Inflammatory macrophage treated with lipopolysaccharide for 1 hour (primary cell): ENCODE results near the gene PLD3.
A peak's percentile ranks its signal among the peaks of the same experiment; 100 is the strongest.

Experiments
- DNase-seq, 2 donors: peaks; one replicate each; pipeline ENCODE4 v3.0.0-alpha.2; 2020 to 2022

The PLD3 gene

DNA sequence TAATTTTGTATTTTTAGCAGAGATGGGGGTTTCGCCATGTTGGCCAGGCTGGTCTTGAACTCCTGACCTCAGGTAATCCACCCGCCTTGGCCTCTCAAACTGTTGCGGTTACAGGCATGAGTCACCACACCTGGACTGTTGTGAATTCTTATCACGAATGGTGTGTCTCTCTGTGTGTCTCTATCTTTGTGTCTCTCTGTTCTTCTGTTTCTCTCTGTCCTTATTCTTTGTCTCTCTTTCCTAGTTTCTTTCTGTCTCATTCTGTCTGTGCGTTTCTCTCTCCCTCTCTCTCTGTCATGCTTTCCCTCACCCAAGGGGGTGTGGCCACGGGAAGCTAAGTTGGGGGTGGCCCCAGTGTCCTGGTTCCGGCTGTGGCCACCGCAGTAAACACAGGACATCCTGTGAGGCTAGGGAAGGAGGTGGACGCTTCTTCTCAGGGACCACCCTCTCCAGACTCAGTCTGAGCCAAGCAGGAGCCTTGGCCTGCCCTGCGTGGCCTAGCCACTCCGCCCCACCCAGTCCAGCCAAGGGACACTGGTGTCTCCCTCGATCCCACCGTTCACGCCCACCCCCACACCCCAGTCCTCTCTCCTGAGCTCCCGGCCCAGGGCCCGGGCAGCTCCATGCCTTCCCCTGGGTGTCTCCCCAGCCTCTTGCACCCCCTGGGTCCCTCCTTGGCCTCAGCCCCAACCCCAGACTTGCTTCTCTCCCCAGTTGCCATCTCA, 68.6 kb downstream of the PLD3 start:
- DNase-seq, result peak in 1 of 2 donors; percentile 31

DNA sequence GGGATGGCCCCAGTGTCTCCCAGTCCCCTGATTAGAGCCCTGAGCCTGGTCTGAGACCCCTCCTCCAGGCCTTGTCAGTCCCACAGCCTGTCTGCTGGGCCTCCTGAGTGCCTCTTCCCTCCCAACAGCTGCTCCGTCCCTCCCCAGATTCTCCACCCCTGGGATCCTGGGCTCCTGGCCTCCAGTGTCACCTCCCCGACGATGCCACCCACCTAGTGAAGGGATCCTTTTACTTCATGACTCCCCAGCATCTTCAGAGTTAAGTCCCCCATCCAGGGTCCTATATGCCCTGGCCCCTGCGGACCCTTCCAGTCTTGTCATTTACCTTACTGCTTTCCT, 69.1 kb downstream of the PLD3 start:
- no peak for DNase-seq

DNA sequence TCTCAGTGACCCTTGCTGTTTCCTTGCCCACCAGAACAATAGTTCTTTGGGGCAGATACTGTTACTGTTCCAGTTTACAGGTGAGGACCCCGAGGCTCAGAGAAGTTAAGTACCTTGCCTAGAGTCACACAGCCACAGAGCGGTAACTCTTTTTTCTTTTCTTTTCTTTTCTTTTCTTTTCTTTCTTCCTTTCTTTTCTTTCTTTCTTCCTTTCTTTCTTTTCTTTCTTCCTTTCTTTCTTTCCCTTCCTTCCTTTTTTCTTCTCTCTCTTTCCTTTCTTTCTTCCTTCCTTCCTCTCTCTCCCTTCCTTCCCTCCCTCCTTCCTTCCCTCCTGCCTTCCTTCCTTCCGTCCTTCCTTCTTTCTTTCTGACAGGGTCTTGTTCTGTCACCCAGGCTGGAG, 69.5 kb downstream of the PLD3 start:
- no peak for DNase-seq

DNA sequence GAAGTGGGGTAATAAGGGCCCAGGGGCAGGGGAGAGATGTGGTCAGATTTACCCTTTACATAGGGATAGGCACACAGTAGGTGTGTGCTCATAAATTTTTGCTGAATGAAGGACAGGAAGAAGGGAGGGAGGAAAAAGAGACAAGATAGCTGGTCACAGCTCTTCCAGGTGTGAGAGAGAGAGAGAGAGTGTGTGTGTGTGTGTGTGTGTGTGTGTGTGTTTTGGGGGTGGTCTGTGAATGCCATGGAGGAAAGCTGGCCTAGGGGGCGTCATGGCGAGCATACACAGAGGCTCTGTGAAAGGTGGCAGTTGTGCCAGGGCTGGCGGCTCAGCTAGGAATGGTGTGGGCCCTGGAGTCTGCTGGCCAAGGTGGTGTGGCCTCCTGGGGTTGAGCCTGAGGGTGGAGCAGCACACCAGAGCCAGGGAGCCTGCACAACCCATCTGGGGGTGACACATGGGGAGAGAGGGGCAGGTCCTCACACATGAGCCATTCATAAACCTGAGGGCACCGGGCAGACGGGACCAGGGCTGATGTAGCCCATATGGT, 70.6 kb downstream of the PLD3 start:
- no peak for DNase-seq

DNA sequence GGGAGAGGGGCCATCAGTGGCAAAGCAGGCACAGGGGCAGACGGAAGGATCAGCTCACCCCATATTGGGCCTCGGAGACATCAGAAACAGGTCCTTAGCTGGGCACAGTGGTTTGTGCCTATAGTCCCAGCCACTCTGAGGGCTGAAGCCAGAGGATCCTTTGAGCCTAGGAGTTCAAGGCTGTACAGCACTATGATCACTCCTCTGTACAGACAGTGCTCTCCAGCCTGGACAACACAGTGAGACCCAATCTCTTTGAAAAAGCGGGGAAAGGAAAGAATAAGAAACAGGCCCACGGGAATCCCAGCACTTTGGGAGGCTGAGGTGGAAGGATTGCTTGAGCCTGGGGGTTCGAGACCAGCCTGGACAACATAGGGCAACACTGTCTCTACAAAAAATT, 71.3 kb downstream of the PLD3 start:
- DNase-seq, result no peak

DNA sequence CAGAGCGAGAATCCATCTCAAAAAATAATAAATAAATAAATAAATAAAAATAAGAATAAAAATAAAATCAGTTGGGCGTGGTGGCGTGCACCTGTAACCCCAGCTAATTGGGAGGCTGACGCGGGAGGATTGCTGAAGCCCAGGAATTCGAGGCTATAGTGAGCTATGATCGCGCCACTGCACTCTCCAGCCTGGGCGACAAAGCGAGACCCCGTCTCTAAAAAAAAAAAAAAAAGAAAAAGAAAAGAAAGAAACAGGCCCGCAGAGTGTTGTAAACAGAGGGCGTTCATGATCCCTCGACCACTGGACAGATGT, 71.9 kb downstream of the PLD3 start:
- DNase-seq, result no peak

DNA sequence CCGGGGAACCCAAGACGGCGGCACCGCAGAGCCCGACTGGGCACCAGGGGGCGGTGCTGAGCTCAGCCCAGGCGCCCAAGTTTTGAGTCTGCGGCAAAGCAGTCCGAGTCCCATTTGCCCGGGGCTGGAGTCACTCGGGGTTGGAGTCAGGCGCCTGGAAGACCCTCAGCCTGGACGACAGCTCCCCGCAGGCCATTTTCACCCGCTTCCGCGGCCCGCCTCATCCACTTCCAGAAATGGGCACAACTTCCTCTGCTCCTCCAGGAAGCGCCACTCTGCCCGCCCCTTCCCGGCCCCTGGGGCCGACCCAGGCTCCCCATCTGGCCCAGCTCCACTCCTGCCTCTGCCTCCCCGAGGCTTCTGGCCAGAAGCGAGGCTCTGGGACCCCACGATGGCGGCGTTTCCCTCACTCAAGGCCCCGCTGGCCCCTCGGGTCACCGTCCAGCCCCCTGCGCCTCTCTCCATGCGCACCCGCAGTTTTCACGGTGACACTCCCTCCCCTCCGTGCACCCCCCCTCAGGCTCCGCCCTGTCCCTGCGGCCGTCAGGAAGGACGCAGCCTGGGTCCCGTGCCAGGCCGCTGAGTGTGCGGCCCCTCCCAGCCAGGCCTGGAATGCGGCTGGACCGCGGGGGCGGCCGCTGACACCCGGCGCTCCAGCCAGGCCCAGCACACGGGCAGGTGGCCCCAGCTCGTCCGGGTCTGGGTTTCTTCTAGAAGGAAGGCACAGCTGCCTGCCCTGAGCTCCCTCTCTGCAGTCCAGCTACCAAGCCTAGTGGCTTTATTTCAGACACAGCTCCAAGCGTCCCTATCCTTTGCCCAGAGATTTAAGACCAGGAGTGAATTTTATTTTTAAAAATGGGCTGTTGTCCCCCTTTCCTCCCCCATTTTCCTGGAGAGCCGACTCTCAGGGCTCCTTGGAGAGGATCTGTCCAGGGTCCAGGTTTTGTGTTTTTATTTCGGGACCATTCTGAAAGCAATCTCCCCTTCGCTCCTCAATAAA, 72.6 kb downstream of the PLD3 start:
- DNase-seq, result peak; percentile 74 to 75

DNA sequence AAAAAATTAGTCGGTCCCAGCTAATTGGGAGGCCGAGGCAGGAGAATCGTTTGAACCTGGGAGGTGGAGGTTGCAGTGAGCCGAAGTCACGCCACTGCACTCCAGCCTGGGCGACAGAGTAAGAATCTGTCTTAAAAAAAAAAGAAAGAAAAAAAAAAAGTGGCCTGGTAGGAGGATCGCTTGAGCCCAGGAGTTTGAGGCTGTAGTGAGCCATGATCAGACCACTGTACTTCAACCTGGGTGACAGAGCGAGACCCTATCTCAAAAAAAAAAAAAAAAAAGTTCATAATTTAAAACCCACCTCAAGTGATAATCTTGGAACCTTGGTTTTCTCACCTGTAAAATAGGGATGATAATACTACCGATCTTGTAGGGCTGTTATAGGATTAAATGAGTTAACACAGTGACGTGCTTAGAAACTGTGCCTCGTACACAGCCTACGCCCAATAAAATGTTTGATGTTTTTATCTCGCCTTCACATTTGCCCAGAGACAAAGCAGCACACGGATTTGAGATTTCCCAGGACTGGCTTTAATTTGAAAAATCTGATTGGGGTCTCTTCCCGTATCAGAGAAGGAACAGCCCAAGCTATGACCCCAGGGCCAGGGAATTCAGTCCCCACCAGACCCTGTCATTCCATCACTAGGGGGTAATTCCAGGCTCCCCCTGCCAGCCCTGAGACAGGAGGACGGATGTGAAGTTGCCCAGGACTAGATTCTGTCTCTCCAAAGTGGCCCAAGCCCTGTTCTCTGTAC, 73.7 kb downstream of the PLD3 start:
- DNase-seq, result no peak

DNA sequence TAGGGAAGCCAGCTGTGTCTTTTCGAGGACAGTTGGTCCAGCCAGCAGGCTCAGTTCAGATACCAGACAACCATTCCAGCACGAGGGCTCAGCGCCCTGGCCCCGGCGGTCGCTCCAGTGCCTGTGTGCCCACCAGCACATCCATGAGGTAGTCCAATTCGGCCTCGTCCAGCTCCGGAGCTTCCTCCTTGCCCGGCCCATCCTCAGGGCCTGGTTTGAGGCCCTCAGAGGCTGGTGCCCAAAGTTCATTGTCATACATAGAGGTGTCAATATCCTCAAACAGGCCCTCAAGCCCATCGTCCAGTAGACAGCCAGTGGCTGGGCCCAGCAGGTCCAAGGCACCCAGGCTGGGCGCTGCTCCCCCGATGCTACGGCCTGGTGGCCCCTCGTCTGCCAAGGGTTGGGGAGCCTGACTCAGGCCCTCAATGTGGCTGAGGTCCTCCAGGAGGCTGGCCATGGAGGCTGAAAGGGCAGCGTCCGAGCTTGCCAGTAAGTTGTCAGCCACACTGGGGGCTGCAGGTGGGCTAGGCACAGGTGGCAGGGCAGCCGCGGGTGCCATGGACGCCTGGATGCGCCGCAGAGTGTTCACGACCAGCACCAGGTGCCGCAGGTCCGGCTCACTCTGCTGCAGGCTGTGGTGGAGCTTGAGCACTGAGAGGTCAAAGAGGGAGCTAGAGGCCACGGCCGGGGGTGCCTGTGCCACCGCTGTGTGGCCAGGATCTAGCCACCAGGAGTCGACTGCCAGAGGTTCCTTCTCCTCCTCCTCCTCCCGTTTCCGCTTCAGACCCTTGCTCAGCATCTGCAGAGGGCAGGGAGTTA, 74.5 kb downstream of the PLD3 start:
- DNase-seq, result no peak

DNA sequence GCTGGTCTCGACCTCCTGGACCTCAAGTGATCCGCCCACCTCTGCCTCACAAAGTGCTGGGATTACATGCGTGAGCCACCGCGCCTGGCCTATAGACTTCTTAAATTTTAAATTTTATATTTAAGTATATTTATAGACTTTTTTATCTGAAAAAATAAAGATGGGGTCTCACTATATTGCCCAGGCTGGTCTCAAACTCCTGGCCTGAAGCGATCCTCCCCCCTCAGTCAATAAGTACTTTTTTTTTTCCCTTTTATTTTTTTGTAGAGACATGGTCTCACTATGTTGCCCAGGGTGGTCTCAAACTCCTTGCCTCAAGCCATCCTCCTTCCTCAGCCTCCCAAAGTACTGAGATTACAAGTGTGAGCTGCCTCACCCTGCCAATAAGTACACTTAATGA, 75.4 kb downstream of the PLD3 start:
- no peak for DNase-seq

DNA sequence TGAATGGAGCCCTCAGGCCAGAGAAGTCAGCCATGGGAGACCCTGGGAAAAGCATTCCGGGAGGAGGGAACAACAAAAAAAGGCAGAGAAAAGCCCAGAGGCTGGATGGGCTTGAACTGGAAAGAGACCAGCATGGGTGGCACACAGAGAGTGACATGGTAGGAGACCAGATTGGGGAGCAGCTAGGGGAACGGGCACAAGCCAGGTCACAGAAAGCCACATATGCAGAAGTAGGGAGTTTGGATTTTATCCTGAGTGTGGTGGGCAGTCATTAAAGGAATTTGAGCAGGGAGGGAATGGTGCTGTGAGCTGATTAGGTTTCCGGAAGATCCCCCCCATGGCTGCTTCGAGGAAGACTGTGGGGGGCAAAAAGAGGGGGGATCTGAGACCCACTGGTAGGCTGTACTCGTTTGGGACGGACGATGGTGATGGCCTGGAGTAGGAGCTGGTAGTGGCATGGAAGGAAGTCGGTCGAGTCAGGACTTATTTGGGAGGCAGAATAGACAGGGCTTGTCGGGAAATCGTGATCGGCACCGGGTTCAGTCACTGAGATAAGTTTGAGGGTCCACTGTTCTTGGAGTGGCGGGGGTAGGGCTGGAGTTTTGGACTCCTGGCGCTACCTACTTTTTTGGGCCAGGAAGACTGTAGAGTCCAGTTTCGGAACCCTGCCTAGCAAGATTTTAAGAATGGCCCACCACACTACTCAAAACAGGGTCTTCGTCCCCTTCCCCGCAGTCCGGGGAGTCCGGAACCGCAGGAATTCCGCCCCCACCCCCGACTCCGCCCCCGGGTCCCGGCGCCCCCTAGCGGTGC, 76.3 kb downstream of the PLD3 start:
- no peak for DNase-seq

DNA sequence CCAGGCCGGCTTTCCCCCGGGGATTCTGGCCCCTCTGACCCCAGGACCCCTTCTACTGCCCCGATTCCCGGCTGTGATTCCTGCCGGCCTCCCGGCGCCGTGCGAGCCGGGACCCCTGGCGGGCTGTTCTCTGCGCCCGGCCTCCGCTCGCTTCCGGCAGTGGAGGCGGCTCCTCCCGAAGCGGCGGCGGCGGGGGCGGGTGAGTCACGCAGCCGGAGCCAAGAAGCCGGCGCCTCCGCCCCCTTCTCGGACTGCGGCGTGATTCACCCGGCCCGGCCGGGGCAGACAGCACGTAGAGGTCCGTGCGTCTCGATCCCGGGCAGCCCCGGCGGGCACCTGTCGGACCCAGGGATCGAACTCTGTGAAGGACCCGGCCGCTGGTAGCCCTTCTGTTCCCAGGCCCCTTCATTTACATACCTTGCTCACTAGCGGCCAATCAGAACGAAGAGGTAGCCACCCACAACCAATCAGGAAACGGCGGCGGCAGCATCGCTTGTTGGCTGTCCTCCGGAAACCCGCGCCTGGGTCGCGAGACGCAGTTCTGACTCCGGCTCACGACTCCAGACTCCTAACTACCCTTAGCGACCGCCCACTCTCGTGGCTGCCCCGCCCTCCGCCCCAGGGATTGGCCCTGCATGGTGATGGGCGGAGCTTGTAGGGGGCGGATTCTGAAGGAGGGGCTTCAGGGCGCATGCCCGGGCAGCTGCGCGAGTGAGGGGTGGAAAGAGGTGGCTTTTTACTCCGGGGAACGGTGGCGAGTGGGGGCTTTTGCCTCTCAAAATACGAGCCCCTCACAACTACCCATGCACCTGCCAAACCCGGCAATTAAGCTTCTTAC, 77.2 kb downstream of the PLD3 start, which contains the start of gene SERTAD1:
TSS of gene SERTAD1 (minus strand) at position 543 of the 838 bp plus-strand sequence. CDS start 2,446 bp downstream, outside the sequence.
- DNase-seq, result peak; percentile 100
